NCI-H82 treated with DMSO at 0.1 percent for 48 hours (cell line): Measurements from ENCODE around the gene RAPGEF5.

Source experiments
- DNase-seq: peaks from one replicate; lab custom pipeline; 2025; ENCODE audit not compliant: unreplicated experiment; lab: John Stamatoyannopoulos, UW

The RAPGEF5 gene

GRCh38 chr7:22317632-22318031, 39.3 kb downstream of the RAPGEF5 start:
- no peak for DNase-seq

GRCh38 chr7:22316914-22317313, 40.0 kb downstream of the RAPGEF5 start:
- no peak for DNase-seq

DNA sequence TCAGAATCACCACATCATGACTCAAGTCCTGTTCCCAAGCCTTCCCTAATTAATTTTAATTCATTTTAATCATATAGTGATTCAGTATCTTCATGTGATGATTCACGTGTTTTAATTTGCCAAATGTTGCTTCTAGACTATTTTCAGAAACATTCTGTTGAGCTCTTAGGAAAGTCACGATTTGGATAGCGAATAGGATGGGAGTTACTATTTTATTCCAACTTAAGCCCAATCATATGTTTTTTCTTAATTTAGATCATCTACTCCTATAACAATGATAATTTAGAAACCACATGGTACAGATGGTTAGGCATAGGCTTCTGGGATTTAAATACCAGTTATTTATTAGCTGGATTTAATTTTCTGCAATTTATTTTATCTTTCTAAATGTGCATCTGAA, 49.1 kb downstream of the RAPGEF5 start:
- no peak for DNase-seq

DNA sequence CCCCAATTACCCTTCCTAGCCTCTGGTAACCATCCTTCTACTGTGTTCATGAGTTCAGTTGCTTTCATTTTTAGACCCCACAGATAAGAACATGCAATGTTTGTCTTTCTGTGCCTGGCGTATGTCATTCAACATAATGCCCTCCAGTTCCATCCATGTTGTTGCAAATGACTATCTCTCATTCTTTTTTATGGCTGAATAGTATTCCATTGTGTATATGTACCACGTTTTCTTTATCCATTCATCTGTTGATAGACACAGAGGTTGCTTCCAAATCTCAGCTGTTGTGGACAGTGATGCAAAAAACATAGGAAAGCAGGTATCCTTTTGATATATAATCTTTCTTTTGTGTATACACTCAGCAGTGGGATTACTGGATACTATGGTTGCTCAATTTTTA, 51.2 kb downstream of the RAPGEF5 start:
- no peak for DNase-seq

GRCh38 chr7:22302951-22303423, 54.0 kb downstream of the RAPGEF5 start:
- no peak for DNase-seq

GRCh38 chr7:22302193-22302592, 54.8 kb downstream of the RAPGEF5 start:
- DNase-seq = no peak

GRCh38 chr7:22301790-22302189, 55.2 kb downstream of the RAPGEF5 start:
- no peak for DNase-seq

DNA sequence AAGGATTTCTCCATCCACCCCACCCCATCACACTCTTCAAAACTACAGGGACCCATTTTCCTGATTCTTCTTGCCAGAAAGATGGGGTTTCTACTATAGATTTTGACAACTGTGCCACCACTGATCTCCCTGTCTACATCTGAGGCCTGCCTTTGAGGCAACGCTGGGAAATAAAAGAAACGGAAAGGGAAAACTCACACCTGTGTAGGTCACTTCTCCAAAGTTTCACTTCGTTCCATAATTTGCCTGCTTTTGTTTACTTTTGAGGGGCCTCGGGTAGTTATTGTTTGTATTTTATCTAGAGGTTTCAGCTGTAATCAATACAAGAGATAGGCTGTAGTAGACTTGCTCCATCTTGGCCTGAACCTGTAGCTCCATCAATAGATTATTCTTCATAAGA, 56.1 kb downstream of the RAPGEF5 start:
- DNase-seq = no peak

DNA sequence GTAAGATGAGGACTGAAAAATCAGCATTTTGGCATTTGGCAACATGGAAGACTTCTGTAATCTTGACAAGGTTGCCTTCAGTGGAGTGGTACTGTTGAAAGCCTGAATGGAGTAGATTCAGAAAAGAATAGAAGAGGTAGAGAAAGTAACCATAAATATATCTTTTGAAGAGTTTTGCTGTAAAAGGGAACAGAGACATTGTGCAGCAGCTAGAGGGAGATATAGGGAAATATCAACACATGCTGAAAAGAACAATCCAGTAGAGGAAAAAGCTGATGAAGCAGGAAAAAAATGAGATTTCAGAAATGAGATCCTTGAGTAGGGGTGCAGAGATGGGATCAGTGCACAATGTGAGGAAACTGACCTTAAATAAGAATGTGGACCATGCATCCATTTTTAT, 60.0 kb downstream of the RAPGEF5 start:
- DNase-seq = no peak

DNA sequence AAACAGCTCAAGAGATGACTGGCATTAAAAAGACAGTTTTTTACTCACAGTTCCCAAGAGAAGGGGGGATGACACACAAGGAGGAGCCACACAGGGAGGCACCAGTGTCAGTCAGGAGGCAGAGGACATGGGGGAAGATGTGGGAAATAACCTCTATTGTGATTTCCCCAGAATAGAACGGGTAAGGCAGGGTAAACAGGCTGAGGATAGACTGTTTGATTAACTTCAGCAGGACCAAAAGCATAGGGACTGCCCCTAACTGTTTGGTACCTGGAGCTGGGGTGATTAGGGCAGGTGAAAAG, 60.7 kb downstream of the RAPGEF5 start:
- DNase-seq = no peak

DNA sequence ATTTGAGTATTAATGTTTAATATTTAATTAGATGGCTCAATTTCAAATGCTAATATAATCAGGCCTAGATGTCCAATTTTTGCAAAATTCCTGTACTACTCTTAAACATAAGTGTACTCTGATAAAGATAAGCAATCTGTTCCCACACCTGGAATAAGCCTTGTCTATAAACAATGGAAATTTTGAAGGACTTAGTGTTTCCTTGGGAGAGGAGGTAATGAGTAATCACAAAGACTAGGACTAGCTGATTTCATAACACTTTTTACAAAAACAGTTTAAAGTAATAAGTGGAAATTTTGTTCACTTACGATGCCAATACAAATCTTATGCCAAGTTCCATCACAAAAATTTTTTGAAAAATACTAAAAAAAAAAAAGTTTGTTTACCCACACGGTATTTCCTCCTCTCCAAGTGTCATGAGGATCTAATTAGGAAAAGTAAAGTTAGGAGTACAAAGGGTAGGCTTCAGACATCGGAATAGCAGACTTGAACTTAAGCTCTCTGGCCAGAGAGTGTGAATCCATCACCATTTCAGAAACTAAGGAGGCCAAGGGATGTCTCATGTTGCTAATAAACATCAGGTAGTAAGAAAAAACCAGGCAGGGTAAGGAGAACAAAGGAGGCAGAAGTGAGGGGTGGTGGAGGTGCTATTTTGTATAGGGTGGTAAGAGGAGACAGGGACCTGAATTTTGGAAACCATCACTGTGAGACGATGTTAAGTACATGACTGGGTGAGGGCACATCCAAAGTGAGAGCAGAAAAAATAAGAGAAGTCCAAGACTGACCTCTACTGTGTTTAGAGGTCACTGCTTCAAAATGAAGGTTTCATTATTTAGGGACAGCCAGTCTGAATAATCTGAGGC, 61.3 kb downstream of the RAPGEF5 start:
- no peak for DNase-seq

DNA sequence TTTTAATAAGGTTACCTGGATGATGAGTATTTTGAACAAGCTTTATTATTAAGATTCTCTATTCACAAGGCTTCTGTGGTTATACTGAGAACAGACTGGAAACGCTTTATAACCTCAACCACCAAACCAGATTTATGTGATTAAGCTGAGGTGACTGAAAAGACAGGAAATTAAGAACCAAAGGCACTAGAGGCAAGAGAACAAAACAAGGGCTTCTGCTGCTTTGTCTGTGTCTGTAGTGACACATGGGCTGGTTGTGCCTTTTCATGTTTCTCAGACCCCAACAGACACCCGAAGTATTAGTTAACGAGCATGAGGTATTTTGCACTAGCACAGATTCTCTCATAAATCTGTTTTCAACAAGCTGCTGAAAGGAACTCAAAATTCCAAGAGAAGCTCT, 64.4 kb downstream of the RAPGEF5 start:
- no peak for DNase-seq

DNA sequence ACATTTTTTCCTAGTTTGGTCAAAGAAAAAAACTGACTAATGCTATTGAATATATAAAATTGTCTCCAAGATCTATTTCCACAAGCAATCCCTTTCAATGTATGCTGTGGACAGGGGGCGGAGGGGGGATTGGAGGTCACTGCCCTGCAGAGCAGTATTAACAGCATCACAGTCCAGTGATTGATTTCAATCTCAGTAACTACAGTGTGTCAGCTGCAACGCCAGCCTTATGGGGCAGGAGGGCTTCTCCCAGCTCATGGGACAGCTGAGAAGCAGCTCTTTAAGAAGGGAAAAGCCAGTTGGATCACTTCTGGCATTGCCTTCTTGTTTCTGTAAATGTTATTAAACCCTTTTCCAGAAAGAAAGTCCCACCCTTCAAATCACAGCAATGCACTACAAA, 65.0 kb downstream of the RAPGEF5 start:
- no peak for DNase-seq

GRCh38 chr7:22288202-22288601, 68.8 kb downstream of the RAPGEF5 start:
- DNase-seq = no peak

- no peak for DNase-seq
These were observed 69.5 kb downstream of the RAPGEF5 start for GRCh38 chr7:22287412-22287811.

DNA sequence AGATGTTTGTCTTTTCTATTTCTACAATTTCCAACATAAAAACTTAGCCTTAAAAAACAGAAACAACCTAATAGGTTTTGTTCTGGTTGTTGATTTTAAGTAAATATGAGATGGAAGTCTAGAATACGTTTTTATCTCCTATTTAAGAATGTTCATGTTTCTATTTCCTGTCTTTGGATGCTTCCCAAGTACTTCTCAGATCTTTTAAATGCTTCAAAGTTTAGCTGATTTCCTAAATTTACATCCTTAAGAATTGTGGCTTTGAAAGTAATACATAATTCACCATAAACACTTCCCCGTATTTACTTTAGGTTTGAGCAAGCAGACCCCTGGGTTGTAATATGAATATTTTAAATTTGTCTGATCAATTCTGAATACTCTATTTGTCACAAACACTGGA, 70.5 kb downstream of the RAPGEF5 start:
- DNase-seq = no peak

DNA sequence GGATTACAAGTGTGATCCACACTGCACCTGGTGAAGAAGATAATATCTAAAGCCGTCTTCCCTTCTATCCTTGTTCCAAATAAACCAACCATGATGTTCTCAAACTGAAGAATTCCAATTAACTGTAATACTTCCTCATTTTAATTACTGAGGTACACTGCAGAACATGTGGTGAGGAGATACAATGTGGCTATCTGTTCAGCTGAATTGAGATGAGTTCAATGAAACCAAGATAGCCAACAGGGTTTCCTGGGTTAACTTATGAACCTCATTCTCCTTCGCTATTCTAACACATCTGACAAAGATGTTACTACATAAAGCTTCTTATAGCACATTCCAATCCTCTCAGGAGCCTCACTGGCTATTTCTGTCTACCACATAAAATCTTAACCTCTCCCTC, 75.5 kb downstream of the RAPGEF5 start:
- no peak for DNase-seq

- DNase-seq = no peak
These were observed 76.9 kb downstream of the RAPGEF5 start for GRCh38 chr7:22280031-22280430.

- DNase-seq = no peak
These were observed 78.3 kb downstream of the RAPGEF5 start for GRCh38 chr7:22278660-22279059.

DNA sequence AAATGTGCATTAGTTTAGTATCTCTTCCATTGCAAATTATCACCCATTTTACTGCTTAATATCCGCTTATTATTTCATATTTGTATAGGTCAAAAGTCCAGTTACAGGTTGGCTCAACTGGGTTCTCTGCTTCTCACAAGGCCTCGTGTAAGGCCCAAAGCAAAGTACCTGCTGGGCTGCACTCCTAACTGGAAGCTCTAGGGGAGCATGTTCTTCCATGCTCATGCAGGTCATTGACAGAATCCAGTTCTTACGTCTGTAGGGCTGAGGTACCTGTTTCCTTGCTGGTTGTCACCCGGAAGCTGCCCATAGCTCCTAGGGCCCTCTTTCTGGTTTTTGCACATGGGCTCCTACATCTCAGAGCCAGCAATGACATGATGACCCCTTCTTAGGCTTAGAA, 79.6 kb downstream of the RAPGEF5 start:
- DNase-seq = no peak

- no peak for DNase-seq
These were observed 81.3 kb downstream of the RAPGEF5 start for GRCh38 chr7:22275661-22276060.

DNA sequence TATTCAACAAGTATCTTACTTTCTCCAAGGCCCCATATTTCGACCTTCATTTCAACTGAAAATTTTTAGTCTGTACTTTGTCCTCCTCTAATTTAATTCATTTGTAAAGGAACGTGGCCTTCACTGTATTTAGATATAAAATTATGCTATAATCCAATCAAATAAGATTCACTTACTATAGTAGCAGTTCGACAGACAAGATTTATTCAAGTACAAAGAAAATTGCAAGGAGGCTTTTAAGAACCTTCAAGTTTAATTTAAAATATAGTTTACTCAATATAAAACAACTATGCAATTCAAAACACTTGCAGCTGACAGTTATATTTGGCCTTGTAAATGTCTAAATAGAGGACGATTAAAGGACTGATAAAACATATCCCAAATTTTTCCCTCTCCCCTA, 85.6 kb downstream of the RAPGEF5 start:
- DNase-seq = no peak

DNA sequence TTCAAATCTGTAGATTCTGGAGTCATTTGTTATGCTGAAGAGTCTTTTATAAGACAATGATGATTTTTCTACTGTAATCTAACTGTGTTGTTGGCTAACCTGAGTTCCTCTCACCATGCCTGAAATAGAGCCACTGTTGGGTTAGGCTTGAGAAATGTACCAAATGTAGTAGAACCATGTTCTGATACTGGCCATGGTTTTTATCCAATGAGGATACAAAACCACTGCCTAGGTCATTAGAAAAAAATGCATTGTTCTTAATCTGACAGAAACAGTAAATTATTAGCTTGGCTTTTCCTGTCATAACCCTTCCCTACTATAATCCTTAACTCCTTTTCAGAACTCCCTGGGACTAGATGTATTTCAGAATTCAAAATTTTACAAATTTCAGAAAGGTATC, 86.6 kb downstream of the RAPGEF5 start:
- DNase-seq = no peak
